HepG2 (cell line): Measurements from ENCODE around the gene TRIM31. TPM values are rescaled to one million over a fixed set of nuclear protein-coding genes. Genes with fewer than 3 reads are reported as not detected.
A peak's percentile ranks its signal among the peaks of the same experiment; 100 is the strongest.

ENCODE experiments used
- ATF6 ChIP-seq: sonication (generic); formaldehyde crosslinking; conservative IDR thresholded peaks from 2 replicates; pipeline ENCODE4 v1.4.0; 2020; ENCODE audit warnings: missing genetic modification reagents
- BRF2 ChIP-seq: sonication (generic); formaldehyde crosslinking; IDR thresholded peaks from 2 replicates; pipeline ENCODE4 v1.8.1; 2022; ENCODE audit warnings: mild to moderate bottlenecking, missing genetic modification reagents
- E2F2 ChIP-seq: sonication (generic); formaldehyde crosslinking; IDR thresholded peaks from 2 replicates; pipeline ENCODE4 v1.4.0; 2020; ENCODE audit warnings: missing genetic modification reagents, borderline replicate concordance
- EZH2 ChIP-seq: conservative IDR thresholded peaks from 2 replicates; pipeline ENCODE4 v1.6.1; 2012; ENCODE audit warnings: mild to moderate bottlenecking, low read depth, low read length, moderate library complexity
- GLI4 ChIP-seq: sonication (generic); formaldehyde crosslinking; IDR thresholded peaks from 2 replicates; pipeline ENCODE4 v1.5.1; 2020; ENCODE audit warnings: missing genetic modification reagents, mild to moderate bottlenecking, moderate library complexity, borderline replicate concordance
- ISL2 ChIP-seq: sonication (generic); formaldehyde crosslinking; IDR thresholded peaks from 2 replicates; pipeline ENCODE4 v1.5.0; 2020; ENCODE audit warnings: missing genetic modification reagents
- KLF9 ChIP-seq: IDR thresholded peaks from 2 replicates; pipeline ENCODE4 v1.6.1; 2016; ENCODE audit warnings: low read depth
- MAFG ChIP-seq: sonication (generic); formaldehyde crosslinking; IDR thresholded peaks from 2 replicates; pipeline ENCODE4 v1.5.1; 2020; ENCODE audit warnings: mild to moderate bottlenecking, missing genetic modification reagents
- MIXL1 ChIP-seq: IDR thresholded peaks from 2 replicates; pipeline ENCODE4 v1.6.1; 2016
- NFE2L1 ChIP-seq: sonication (generic); formaldehyde crosslinking; IDR thresholded peaks from 2 replicates; pipeline ENCODE4 v1.4.0; 2020; ENCODE audit warnings: missing genetic modification reagents, mild to moderate bottlenecking, borderline replicate concordance
- POGK ChIP-seq: sonication (generic); formaldehyde crosslinking; conservative IDR thresholded peaks from 2 replicates; pipeline ENCODE4 v1.8.0; 2022; ENCODE audit warnings: mild to moderate bottlenecking, moderate library complexity, missing genetic modification reagents
- RFX5 ChIP-seq: IDR thresholded peaks from 2 replicates; pipeline ENCODE4 v1.6.1; 2011; ENCODE audit warnings: low read depth, low read length, improper control_type of control experiment
- TRAFD1 ChIP-seq: sonication (generic); formaldehyde crosslinking; IDR thresholded peaks from 2 replicates; pipeline ENCODE4 v1.5.1; 2020; ENCODE audit warnings: missing genetic modification reagents, mild to moderate bottlenecking, borderline replicate concordance
- XBP1 ChIP-seq: sonication (generic); formaldehyde crosslinking; IDR thresholded peaks from 2 replicates; pipeline ENCODE4 v1.5.0; 2020; ENCODE audit warnings: missing genetic modification reagents
- ZFP1 ChIP-seq: IDR thresholded peaks from 2 replicates; pipeline ENCODE4 v1.6.1; 2016
- ZFP36 ChIP-seq: fragments of 150-350 bp; IDR thresholded peaks from 2 replicates; pipeline ENCODE4 v1.6.1; 2018; ENCODE audit warnings: borderline replicate concordance, low read length, low read depth; ENCODE audit not compliant: partially characterized antibody
- ZNF224 ChIP-seq: sonication (generic); formaldehyde crosslinking; IDR thresholded peaks from 2 replicates; pipeline ENCODE4 v1.5.0; 2020; ENCODE audit warnings: mild to moderate bottlenecking, missing genetic modification reagents
- ZNF326 ChIP-seq: sonication (generic); formaldehyde crosslinking; IDR thresholded peaks from 2 replicates; pipeline ENCODE4 v1.4.0; 2020; ENCODE audit warnings: missing genetic modification reagents, borderline replicate concordance
- ZNF382 ChIP-seq: sonication (generic); formaldehyde crosslinking; IDR thresholded peaks from 2 replicates; pipeline ENCODE4 v1.5.0; 2020; ENCODE audit warnings: missing genetic modification reagents, mild to moderate bottlenecking, borderline replicate concordance
- ZNF589 ChIP-seq: sonication (generic); formaldehyde crosslinking; conservative IDR thresholded peaks from 2 replicates; pipeline ENCODE4 v1.8.0; 2022; ENCODE audit warnings: mild to moderate bottlenecking, moderate library complexity, missing genetic modification reagents
- ZNF788 ChIP-seq: sonication (generic); formaldehyde crosslinking; IDR thresholded peaks from 2 replicates; pipeline ENCODE4 v1.5.0; 2020; ENCODE audit warnings: mild to moderate bottlenecking, missing genetic modification reagents, borderline replicate concordance
- ZSCAN25 ChIP-seq: sonication (generic); formaldehyde crosslinking; IDR thresholded peaks from 2 replicates; pipeline ENCODE4 v1.8.0; 2022; ENCODE audit warnings: mild to moderate bottlenecking, missing genetic modification reagents
- polyA plus RNA-seq, 8 experiments: library from polyadenylated mRNA; depleted of rRNA in 3 of 8; stranded (reverse) in 7 of 8; unstranded in 1 of 8; fragments of >200 nt; fragmentation: Illumina TruSeq in 4 of 8; extraction: Trizol in 4 of 8; gene quantifications; 2 replicates each; pipeline versions ENCODE4 v1.2.1 to v1.2.3, GENCODE V29; 2011 to 2016; ENCODE audit warnings: low read depth in 4 of 8, missing spikeins in 1 of 8, mixed read lengths in 1 of 8; ENCODE audit not compliant: insufficient read depth in 1 of 8
- total RNA-seq, 5 experiments: library from RNA; depleted of rRNA; stranded (reverse); fragments of >200 nt; fragmentation: Illumina TruSeq; extraction: Trizol; gene quantifications; 2 replicates each; pipeline ENCODE4 v1.2.3, GENCODE V29; 2016; ENCODE audit warnings: low read depth in 1 of 5

TRIM31 gene
- total and polyA plus RNA-seq, 2 of the 13 experiments (the other 11 are each of a cell fraction or from before 2014, with no cell fraction given) = 0.13 to 0.51 TPM

GRCh38 chr6:30066577-30067459 is 46.1 kb downstream of the TRIM31 start, which contains the start of gene PPP1R11 (continued):
- TF ChIP-seq ZNF224 (peak; percentile 55; the same call in 1 of the 2 replicates), E2F2 (CRISPR knock-in tag) (no peak), TRAFD1 (CRISPR knock-in tag) (no peak), BRF2 (CRISPR knock-in tag) (peak; percentile 83; the same call in 1 of the 2 replicates), ZNF589 (CRISPR knock-in tag) (no peak), ZNF788 (CRISPR knock-in tag) (peak; percentile 85; the same call in 1 of the 2 replicates), XBP1 (CRISPR knock-in tag) (no peak), ZNF382 (no peak), EZH2 (no peak), ZNF326 (CRISPR knock-in tag) (no peak), ZFP36 (no peak), ATF6 (CRISPR knock-in tag) (no peak; the same call in 1 of the 2 replicates), NFE2L1 (CRISPR knock-in tag) (no peak), ZSCAN25 (peak; percentile 94), RFX5 (peak; percentile 73), MIXL1 (CRISPR knock-in tag) (no peak; the same call in none of the 2 replicates), KLF9 (CRISPR knock-in tag) (peak; percentile 93), GLI4 (CRISPR knock-in tag) (no peak; the same call in 1 of the 2 replicates), MAFG (CRISPR knock-in tag) (no peak), POGK (CRISPR knock-in tag) (peak; percentile 91), ISL2 (CRISPR knock-in tag) (peak; percentile 71), ZFP1 (CRISPR knock-in tag) (peak; percentile 73; the same call in 1 of the 2 replicates)
